ENCODE results near the gene PARD3.
A peak's percentile ranks its signal among the peaks of the same experiment; 100 is the strongest.

The PARD3 gene

DNA sequence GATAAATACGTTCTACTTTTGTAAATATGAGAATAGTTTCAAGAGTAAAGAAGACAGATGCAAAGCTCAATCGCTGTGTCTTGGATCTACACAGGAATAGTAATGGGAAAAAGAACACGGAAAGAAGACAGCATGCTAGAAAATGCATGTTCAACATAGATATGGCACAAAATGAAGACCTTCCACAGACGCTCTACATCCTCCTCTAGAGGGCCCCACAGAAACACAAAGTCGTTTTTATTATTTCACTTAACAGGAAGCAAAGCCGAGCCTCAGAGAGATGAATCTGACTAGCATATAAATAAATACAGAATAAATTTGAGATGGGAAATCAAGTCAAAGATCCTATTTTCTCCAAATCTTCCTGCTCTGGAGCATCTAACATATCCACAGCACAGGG, 292.6 kb downstream of the PARD3 start:
- no peak for DNase-seq

DNA sequence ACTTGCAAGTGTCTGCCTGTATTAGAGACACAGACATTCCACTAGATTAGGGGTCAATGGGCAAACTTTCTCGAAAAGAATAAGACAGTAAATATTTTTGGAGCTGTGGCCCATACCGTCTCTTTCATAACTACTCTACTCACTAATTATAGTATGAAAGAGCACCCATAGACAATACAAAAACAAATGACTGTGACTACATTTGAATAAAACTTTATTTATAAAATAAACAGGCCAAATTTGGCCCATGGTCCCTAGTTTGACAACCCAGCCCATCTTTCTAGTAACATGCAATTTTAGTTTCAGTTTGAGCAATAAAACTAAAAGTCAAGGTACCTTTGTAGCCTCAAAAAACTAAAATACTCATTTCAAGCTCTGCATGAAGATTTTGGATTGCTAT, 294.6 kb downstream of the PARD3 start:
- no peak for DNase-seq

DNA sequence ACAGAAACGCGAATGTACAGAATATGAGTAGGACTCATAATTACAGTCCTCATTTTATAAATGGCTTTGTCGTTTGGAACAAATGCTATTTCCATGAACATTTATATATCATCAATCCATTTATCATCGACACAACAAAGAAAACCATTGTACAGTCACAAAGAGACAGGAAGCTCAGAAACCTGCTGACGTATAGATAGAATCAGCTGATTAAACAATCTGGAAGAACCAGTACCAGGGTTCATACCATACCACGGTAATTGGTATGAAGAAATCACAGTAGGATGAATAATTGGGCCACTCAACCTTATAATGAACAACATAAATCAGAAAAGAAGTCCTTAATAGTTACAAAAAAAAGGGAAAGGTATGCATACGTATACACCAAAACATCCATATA, 295.0 kb downstream of the PARD3 start:
- DNase-seq, result peak; percentile 13

DNA sequence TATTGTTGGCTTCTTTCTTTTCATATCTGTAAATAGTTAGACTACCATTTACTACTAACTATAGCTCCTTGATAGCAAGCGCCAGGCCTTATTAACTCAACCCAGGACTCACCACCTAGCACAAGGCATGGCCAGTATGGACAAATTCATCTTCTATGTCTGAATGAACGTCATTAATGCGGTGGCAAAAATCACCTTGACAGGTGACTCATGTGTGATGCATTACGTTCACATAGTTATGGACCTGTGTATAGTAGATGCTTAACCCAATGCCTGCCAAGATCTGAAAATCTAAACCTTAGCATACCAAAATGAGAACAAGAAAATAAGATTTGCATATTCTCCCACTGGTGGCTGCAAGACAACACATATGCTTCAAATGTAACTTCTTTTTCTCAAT, 300.8 kb downstream of the PARD3 start:
- DNase-seq, result no peak

DNA sequence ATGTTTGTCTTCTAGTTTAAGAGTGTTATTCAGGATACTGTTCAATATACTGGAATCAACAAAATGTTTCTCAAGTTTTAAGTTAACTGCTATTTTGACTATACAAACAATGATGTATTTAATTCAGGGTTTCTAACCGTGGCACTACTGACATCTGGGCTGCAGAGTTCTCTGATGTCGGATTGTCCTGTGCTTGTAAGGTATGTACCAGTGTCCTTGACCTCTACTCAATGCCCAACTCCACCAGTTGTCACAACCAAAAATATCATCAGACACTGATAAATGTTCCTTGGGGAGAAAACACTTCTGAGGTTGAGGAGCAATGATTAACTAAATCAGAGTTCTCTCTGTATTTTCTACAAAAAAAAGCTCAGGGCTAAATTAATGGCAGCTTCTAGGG, 301.5 kb downstream of the PARD3 start:
- no peak for DNase-seq

DNA sequence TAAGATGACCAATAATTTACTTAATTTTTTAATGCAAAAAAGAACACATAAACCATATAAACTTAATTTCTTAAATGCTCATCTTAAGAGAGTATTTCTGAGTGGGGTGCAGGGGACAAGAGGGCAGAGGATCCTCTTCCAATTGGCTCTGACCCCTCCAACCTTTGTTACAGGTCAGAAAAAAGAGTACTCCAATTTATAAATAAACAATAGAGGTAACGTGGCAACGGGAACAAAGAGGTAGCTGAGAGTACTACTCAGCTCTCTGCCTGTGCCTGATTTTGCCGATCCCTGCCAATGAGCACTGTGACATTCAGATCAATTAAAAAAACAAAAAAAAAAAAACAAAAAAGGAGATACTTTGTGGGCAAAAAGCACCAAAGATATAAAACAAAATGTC, 307.9 kb downstream of the PARD3 start:
- peak; percentile 37 for DNase-seq

DNA sequence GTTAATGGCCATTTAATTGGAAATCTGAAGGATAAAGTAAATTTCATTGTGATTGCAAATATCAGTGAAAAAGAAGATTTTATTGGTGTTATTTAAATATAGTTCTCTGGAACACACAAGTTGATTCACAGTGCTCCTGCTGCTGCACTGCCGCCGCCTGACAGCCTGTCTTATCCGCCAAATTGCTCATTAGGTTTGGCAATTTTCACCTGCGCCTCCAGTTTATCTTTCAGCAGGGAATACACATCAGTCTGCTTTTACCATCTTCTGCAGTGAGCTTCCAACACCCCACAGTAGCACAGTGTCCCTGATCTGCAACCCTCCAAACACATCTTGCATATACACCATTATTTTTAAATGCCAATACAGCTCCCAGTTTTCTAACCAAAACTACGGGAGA, 308.3 kb downstream of the PARD3 start:
- no peak for DNase-seq

DNA sequence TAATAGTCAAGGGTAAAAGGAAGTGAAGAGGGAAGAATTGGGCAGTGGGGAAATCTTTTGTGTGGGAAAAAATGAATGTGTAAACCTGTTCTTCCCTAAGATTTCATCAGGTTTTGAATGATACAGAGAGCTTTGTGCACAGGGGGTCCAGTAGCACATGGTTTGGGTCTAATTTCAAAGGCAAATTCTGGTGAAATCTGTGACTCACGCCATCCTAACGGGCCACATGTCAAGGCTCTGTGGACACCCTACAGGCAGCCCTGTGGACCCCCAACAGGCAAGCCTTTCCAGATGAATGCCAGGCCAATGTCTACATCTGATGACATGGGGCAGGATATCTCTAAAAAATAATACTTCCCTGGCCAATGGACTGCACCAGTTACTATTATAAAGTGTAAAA, 309.8 kb downstream of the PARD3 start:
- no peak for DNase-seq

DNA sequence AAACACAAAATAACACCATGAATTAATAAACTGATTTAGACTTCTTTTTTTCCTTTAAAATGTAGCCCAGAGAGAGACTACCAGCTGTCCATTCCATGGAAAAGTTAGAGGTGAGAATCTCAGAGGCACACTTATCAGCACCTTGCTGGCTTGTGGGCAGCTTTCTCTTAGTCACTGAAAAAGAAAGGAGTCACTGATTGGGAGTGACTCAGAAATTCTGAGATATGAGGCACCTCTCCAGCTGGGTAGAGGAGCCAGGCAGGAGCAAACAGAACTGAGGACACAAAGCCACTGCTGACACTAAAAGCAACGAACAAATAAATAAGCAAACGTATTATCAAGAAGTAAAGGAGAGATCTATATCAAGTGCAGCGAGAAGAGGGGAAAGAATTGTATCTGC, 310.6 kb downstream of the PARD3 start:
- no peak for DNase-seq

DNA sequence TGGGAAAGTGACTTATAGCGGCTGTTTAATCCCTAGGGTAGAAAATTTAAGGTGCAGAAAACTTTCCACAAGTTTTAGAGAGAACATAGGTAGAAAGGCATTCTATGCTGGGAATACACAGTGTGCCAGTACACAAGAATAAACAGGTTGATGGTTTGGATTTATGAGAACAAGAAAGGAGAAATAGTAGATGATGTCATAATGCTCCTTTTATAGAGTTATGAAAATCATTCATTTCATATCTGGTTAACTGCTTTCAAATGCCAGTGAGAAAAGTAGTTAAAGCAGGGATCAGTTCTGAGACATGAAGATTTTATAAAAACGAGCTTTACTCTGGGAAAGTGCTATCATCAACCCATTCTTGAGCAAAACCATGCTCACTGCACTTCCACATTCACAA, 311.4 kb downstream of the PARD3 start:
- DNase-seq, result no peak

DNA sequence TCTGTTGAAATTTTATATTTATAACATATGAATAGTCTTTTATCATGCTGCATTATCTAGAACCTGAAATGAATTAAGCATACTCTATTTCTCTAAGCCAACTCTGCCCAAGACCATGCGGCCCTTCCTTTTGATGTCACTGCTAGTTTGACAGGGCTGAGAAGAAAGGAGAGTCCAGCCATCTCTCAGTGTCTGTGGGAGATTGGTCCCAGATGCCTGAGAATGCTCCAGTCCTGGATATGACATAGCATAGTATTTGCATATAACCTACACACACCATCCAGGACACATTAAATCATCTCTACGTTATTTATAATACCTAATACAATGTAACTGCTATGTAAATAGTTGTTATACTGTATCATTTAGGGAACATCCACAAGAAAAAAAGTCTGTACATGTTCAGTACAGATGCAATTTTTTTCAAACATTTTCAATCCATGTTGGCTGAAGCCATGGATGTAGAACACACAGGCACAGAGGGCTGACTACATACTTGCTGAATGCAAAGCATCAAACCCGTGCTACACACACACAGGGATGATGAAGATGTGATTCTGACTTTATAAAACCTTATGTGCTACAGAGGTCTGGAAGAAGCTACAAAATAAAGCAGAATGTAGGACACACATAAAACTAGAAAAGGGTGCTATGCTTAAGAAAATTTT, 315.4 kb downstream of the PARD3 start:
- no peak for DNase-seq

DNA sequence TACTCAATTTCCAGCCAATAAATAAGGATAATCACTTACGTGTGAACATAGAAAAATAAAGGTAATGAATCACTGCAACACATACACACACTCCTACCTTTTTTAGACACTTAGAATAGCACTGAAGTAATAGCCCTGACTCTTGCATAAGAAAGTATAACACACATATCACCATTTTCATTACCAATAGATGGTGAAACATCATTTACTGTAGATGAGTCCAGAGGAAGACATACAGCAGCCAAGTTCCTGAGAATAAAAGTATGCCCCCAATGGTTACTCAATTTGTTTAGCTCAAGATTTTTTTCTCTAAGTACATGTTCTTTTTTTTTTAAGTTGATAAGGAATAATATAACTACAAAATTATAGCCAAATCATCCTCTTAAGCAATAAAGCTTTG, 316.3 kb downstream of the PARD3 start:
- DNase-seq, result no peak

DNA sequence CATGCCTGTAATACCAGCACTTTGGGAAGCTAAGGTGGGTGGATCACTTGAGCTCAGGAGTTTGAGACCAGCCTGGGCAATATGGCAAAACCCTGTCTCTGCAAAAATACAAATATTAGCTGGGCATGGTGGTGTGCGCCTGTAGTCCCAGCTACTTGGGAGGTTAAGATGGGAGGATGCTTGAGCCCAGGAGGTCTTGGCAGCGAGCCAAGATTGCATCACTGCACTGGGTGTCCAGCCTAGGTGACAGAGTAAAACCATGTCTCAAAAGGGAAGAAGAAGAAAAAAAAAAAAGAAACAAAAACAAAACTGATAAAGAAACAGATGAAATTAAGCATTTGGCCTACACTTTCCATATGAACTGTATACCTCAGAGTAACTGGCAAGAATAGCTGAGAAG, 319.2 kb downstream of the PARD3 start:
- no peak for DNase-seq

DNA sequence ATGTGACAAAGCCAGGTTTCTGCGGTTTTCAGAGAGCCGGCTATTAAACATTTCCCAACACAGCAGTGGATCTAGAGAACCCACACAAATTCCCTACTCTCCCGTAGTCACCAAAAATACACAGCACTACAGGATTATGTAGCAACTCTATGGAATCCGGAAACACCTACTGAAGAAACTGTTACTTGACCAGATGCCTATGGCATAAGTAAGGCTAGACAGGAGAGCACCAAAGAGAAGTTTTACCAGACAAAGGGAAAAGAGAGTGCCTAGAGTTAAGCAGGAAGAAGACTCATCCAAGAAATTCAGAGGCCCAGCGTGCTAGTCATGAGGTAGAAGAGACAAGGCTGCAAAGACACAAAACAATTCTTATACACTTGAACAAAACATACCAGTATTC, 321.1 kb downstream of the PARD3 start:
- no peak for DNase-seq

DNA sequence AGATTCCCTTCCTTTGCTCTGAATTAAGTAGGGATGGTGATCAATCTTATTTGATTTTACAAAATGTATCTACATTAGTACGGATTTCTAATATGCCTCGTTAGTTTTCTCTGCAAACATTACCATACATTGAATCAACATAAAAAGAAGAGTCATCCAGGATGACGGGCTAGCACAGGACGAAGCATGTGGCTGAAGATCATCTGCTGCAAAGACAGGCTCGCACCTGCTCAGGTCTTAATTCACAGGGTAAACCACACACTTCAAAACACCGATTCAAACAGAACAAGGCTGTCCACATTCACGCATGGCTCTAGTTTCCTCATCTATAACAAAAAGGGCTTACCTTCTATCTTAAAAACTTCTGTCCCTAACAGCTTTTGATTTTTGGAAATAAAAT, 323.0 kb downstream of the PARD3 start:
- DNase-seq, result peak; percentile 81

DNA sequence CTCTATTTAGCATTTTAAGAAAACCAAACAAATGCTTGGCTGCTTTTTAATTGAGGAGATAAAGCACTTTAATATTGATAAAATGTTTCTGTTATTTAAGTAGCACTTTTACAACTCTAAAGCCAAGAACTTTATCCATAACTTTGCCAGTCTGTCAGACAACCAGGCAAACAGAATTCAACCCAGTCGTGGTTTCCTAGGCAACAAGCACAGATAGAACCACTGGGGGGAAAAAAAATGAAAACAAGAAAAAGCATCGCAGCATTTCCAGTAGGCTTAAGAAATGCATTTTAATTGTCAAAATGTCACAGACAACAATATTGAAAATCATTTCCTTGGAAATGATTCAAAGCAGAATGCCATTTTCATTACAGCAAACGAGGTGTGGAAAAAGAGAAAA, 323.4 kb downstream of the PARD3 start:
- no peak for DNase-seq

DNA sequence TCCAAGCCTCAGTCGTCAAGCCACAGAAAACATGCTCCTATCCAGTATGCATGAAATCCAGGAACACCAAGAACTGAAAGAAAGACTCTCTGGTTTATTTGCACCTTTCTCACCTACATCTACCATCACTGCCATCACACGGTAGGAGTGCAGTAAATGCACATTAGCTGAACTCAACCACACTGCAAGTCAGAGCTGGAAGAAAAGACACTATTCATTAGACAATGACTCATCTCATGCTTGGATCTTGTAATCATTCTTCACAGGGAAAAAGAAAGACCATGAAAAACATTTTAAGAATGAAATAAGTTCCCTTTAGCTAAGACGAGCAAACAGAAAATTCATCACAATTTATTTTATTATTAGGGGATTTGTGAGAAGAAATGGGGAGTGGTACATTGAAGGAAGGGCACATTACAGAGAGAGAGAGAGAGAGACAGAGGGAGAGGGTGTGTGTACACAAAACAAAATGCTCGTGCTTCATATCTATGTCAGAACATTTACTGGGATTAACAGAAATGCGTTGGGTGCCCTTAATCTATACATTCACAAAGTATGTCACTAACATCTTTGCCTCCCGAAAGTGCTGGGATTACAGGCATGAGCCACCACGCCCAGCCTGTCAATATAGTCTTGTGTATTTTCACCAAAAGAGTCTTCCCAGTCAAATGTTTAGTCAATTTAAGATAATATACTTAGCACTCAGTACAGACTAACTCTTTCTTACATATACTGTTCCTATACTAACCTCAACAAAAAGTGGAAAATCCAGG, 324.9 kb downstream of the PARD3 start:
- no peak for DNase-seq

DNA sequence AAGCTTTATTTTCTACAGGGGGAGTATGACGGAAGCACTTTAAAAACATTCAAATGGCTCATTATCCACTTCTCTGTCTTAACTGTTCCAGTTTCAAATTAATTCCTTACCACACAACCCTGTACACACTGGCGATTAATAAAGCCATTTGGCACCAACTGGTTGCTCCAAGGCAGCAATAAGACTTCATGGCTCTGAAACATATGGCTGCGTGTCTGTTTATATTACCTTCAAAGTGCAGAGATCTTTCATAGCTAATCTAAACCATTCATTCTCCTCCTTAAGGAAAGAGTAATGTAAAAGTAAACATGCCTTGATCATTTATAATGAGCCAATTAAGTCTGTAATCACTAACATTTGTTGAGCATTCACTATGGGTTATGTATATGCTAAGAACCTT, 325.7 kb downstream of the PARD3 start:
- DNase-seq, result no peak

DNA sequence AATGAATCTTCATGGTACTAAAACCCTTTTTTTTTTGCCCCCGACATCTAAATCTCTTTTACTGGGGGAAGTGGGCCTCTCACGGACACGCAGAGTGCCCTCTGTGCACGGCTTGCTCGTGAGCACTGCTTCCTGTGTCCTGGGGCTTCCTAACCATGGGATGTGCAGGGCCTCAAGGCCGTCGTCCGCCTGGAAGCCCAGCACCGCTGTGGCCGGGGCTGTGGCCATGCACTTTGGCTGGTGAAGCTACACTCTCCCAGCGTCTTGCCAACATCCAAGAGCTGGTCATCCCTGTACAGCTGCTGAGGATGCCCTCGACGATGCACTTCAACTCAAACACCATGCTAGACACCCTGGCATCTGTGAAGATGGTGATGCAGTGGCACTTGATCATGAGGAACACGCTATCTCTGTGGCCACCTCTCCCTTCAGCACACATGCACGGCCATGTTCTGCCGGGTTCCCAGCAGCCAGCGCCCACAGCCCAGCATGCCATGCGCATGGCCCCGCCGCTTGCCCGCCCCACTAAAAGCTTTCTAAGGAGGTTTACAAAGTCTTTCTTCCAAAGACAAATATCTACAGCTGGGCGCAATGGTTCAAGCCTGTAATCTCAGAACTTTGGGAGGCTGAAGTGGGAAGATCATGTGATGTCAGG, 326.5 kb downstream of the PARD3 start:
- no peak for DNase-seq

DNA sequence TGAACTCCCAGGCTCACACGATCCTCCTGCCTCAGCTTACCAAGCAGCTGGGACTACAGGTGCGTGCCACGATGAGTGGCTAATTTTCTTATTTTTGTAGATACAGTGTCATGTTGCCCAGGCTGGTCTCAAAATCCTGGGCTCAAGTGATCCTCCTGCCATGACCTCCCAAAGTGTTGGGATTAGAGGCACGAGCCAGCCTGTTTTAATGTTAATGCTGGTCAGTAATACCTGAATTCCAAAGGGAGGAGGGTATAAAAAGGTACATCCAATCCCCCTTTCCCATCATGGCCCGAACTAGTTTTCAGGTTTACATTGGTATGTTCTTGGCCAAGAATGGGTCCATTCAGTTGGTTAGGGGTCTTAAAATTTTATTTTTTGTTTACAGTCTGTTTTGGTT, 329.1 kb downstream of the PARD3 start:
- DNase-seq, result no peak

DNA sequence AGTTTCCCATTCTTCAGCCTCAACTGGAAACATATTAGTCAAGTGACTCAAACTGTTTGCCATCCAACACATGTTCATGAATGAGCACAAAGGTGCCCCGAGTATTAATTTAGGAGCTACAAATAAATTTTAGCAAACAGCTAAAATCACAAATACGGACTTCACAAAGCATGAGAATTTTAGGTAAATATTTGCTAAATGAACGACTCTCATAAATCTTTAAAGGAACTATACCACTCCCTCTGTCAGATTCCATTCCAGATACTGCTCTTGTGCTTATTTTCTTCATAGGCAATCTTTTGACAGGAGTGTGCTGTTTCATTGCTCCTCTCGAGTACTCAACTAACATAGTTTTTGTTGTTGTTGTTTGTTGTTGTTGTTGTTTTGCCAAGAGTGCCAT, 330.9 kb downstream of the PARD3 start:
- no peak for DNase-seq

DNA sequence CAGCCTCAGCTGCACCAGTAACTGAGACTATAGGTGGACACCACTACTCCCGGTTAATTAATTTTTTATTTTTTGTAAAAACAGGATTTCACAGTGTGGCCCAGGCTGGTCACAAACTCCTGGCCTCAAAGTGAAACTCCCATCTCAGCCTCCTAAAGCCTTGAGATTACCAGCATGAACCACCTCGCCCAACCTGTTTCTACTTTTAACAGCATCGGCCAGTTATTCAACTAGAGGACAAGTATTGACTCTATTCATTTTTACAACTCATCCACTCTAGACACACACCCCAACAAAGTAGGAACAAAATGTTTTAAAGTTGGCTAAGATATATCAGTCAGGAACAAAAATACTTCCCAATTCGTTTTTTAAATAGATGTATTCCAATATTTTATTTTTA, 334.8 kb downstream of the PARD3 start:
- DNase-seq, result no peak

DNA sequence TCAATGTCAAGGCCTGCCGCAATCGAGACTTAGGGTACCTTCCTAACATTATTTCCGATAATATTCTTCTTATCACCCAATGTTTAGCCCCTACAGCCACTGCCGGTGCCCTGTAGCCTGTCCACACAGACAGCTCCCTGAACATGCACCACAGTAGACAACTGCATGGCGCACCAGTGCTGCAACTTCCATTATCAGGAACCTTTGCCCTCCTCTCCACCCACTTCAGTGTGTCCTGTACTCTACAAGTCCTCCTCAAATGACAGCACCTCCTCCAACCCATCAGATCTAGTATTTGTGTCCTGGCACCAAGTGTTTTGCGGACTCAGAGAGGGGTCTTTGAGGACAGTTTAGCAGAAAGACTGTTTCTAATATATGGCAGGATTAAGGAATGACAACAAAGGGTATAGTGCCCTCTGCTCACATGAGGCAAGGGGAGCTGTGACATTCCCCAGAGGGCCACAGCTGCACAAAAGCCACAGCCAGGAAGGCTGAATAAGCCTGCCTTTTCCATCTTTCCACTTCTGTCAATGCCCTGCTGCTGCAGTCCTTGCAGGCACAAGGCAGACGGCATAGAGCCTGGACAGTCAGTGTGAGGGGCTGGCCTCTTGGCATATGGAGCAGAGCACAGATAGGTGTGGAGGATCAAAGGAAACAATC, 335.4 kb downstream of the PARD3 start:
- no peak for DNase-seq

DNA sequence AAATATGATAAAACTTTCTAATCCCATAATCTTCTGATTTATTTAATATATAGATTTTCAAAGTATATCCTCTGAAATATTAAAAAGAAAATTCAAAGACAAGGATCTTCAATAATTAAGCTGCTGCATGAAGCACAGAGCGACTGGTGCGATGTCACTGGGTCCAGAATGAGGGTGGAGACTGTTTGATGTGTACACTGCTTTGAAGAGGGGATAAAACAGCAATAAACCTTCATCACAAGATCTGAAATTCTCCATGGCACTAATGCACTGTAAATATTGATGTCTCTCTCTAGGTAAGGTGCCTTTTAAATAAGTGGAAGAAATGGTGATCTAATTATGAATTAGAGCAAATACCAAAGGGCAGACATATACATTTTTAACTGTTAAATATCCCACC, 337.8 kb downstream of the PARD3 start:
- peak; percentile 37 for DNase-seq

Measured in NCI-H510A treated with DMSO at 0.1 percent for 48 hours (cell line).